Activated CD4-positive, alpha-beta T cell treated with anti-CD3 and anti-CD28 coated beads for 36 hours (primary cell): ENCODE data around the gene YTHDF1. TPM values are rescaled to one million over a fixed set of nuclear protein-coding genes. Genes with fewer than 3 reads are reported as not detected.
"Not testable (repeated sequence)": the region's sequence is repeated elsewhere in the genome, so short reads cannot be mapped to it uniquely, and the experiment has no call there.

Experiments used
- ATAC-seq: fragments of 200-7000 bp; cut with Tn5 transposase; one replicate; pipeline ENCODE4 v1.10.0; 2021; ENCODE audit warnings: mild to moderate bottlenecking, moderate library complexity
- CTCF ChIA-PET: fragments of 350-600 bp; sonication (Branson Sonifier 250); formaldehyde crosslinking; loops from one replicate; lab custom pipeline; 2021; ENCODE audit warnings: antibody characterized with exemption; lab: Charles Lee
- POLR2A ChIA-PET: fragments of 350-600 bp; sonication (Branson Sonifier 250); formaldehyde crosslinking; loops from one replicate; lab custom pipeline; 2021; ENCODE audit warnings: antibody characterized with exemption, inconsistent platforms; lab: Charles Lee
- DNase-seq: peaks from one replicate; pipeline ENCODE4 v3.0.0-alpha.2; 2020
- H3K27ac Mint-ChIP-seq: one replicate; pipeline ENCODE4 v1.8.0; 2021; ENCODE audit warnings: mixed read lengths
- H3K27me3 Mint-ChIP-seq: one replicate; pipeline ENCODE4 v1.8.0; 2021; ENCODE audit warnings: mixed read lengths
- H3K36me3 Mint-ChIP-seq: one replicate; pipeline ENCODE4 v1.8.0; 2021; ENCODE audit warnings: low read depth, mixed read lengths
- H3K4me1 Mint-ChIP-seq: one replicate; pipeline ENCODE4 v1.8.0; 2021; ENCODE audit warnings: mixed read lengths
- H3K4me3 Mint-ChIP-seq: one replicate; pipeline ENCODE4 v1.8.0; 2021; ENCODE audit warnings: mild to moderate bottlenecking, moderate library complexity, mixed read lengths
- H3K9me3 Mint-ChIP-seq: one replicate; pipeline ENCODE4 v1.8.0; 2021; ENCODE audit warnings: low read depth, mixed read lengths
- intact Hi-C, 2 experiments: fragments of 100-400 bp; cut with DNase I in 1 of 2; cut with micrococcal nuclease in 1 of 2; formaldehyde crosslinking; loops; one replicate each; pipeline versions ENCODE4 v1.14.2 to v1.15.1; 2022 to 2024; cut with DNase I, micrococcal nuclease
- total RNA-seq, 2 experiments: library from RNA; stranded (reverse); gene quantifications; one replicate each; pipeline ENCODE4 v1.2.3, GENCODE V29; 2021

Gene YTHDF1
- total RNA-seq, 2 experiments from 2014 or later: 32.2 to 32.6 TPM

DNA sequence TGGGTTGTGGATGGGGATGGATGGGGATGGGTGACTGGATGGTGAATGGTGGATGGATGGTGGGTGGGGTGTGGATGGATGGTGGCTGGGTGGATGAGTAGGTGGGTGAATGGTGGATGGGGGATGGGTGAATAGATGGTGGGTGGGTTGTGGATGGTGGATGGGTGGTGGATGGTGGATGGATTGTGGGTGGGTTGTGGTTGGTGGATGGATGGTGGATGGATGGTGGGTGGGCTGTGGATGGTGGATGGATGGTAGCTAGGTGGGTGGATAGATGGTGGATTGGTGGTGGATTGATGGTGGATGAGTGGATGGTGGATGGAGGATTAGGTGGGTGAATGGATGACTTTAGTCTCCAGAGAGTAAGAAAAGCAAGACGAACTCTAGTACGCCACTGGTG is 57.6 kb downstream of the YTHDF1 start:
- POLR2A ChIA-PET: no interaction called here
- H3K27ac Mint-ChIP-seq: no peak overlapping the region

GRCh38 chr20:63157431-63157830 is 58.5 kb downstream of the YTHDF1 start:
- H3K36me3 Mint-ChIP-seq, H3K9me3 Mint-ChIP-seq, intact Hi-C loops, DNase-seq, H3K4me3 Mint-ChIP-seq, H3K4me1 Mint-ChIP-seq, H3K27ac Mint-ChIP-seq, ATAC-seq, POLR2A ChIA-PET: not testable (repeated sequence)
- CTCF ChIA-PET: interaction anchor here (0.8 kb wide), 1 partner anchor 513 kb away, joined by 3 read pairs; no protein-coding TSS in a partner anchor
- H3K27me3 Mint-ChIP-seq: peaks cover 10% of the 10 kb centered on the region

More for the DNA sequence above, 57.6 kb downstream of the YTHDF1 start:
- Mint-ChIP-seq H3K36me3 (no peaks in the 10 kb centered on the region), H3K4me3 (no peak overlapping the region), H3K27me3 (peaks cover 9% of the 10 kb centered on the region), H3K4me1 (no peaks in the 10 kb centered on the region), H3K9me3 (no peaks in the 10 kb centered on the region)
- no peak for DNase-seq
- intact Hi-C loops: no loop called here
- CTCF ChIA-PET: no interaction called here
- ATAC-seq: no peak

DNA sequence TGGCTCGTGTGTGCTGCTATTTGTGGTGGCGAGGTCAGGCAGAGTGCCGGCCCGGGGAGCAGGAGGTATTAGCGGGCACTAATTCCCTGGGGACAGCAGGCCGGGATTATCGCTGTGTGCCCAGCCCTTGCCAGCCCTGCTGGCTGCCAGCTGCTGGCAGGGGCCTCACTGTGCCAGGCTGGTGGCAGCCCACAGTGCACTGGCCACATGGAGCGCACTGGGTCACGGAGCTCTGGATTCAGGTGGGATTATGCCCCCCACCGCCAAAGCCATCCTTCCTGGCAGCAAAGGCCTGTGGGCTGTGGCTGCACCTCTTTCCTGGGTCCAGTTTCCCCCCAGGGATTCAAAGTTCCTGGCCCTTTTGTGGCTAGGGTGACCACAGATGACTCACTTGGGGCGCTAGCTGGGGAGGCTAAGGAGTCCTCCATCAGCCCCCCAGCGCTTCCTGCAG is 59.7 kb downstream of the YTHDF1 start:
- no peaks in the 10 kb centered on the region for H3K36me3 Mint-ChIP-seq
- H3K9me3 Mint-ChIP-seq: no peaks in the 10 kb centered on the region
- ATAC-seq (no peak), DNase-seq (no peak)
- no peak overlapping the region for H3K27ac Mint-ChIP-seq
- ChIA-PET CTCF (no interaction called here), POLR2A (no interaction called here)
- H3K4me1 Mint-ChIP-seq: no peaks in the 10 kb centered on the region
- H3K4me3 Mint-ChIP-seq: no peak overlapping the region
- H3K27me3 Mint-ChIP-seq: peaks cover 12% of the 10 kb centered on the region
- intact Hi-C loops: no loop called here

- no peak for DNase-seq
- Mint-ChIP-seq H3K9me3 (no peaks in the 10 kb centered on the region), H3K27ac (no peak overlapping the region), H3K4me3 (no peak overlapping the region), H3K36me3 (no peaks in the 10 kb centered on the region), H3K27me3 (peaks cover 12% of the 10 kb centered on the region), H3K4me1 (no peaks in the 10 kb centered on the region)
- intact Hi-C loops: no loop called here
- ChIA-PET POLR2A (no interaction called here), CTCF (no interaction called here)
- no peak for ATAC-seq
Observed at GRCh38 chr20:63155266-63156165, 60.4 kb downstream of the YTHDF1 start.

GRCh38 chr20:63154395-63154794 is 61.5 kb downstream of the YTHDF1 start:
- intact Hi-C loops: no loop called here
- ATAC-seq: no peak
- POLR2A ChIA-PET: no interaction called here
- Mint-ChIP-seq H3K4me1 (no peaks in the 10 kb centered on the region), H3K27ac (no peak overlapping the region), H3K36me3 (no peaks in the 10 kb centered on the region), H3K4me3 (no peak overlapping the region), H3K27me3 (peaks cover 14% of the 10 kb centered on the region), H3K9me3 (no peaks in the 10 kb centered on the region)
- DNase-seq: no peak
- CTCF ChIA-PET: no interaction called here

DNA sequence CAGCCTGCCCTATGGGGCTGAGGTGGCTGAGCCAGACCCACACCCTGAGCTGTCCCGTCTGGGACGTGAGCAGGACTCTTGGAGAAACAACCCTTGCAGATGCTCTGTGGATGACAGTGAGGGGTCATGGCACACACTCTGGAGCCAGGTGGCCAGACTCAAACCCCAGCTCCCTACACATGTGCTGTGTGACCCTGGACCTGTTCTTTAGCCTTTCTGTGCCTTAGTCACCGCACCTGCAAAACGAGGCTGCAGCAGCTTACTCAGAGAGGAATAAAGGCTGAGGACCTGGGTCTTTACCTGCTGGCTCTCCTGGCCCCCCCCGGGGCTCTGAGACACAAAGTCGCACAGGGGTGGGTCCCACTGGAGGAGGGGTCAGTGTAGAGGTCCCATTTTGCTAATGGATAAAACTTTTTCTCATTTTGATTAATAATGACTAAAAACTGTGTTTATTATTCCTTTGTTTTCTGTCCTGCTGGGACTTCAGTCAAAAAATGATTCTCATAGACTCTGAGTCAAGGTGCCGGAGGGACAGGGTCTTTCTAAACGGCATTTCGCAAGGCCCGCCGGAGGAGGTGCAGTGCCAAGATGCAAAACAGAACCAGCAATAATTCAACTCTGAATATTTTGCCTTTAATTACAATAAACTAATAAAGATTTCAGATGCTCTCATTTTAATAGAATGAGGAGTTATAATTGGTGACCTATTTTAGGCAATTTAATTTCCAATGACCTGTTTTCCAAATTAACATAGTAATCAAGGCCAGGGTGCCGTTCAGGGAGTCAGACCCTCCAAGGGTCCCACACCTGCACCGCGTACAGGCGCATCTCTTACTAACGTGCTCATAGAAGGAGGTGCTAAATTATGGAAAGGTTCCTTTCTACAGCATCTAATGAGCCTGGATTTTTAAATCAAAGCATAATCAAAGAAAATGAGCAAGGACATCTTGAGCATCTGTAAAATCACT is 62.4 kb downstream of the YTHDF1 start:
- intact Hi-C loops: no loop called here
- H3K36me3 Mint-ChIP-seq: no peaks in the 10 kb centered on the region
- no peak overlapping the region for H3K27ac Mint-ChIP-seq
- no peaks in the 10 kb centered on the region for H3K9me3 Mint-ChIP-seq
- POLR2A ChIA-PET: no interaction called here
- ATAC-seq (no peak), DNase-seq (no peak)
- no peaks in the 10 kb centered on the region for H3K4me1 Mint-ChIP-seq
- peaks cover 16% of the 10 kb centered on the region for H3K27me3 Mint-ChIP-seq
- no peak overlapping the region for H3K4me3 Mint-ChIP-seq
- CTCF ChIA-PET: no interaction called here

GRCh38 chr20:63152322-63153253 is 63.3 kb downstream of the YTHDF1 start:
- ChIA-PET CTCF (no interaction called here), POLR2A (no interaction called here)
- DNase-seq (no peak), ATAC-seq (no peak)
- Mint-ChIP-seq H3K4me3 (no peak overlapping the region), H3K9me3 (peaks cover 8% of the 10 kb centered on the region), H3K4me1 (no peaks in the 10 kb centered on the region), H3K36me3 (peaks cover 3% of the 10 kb centered on the region), H3K27ac (no peak overlapping the region), H3K27me3 (peaks cover 25% of the 10 kb centered on the region)
- intact Hi-C loops: no loop called here

DNA sequence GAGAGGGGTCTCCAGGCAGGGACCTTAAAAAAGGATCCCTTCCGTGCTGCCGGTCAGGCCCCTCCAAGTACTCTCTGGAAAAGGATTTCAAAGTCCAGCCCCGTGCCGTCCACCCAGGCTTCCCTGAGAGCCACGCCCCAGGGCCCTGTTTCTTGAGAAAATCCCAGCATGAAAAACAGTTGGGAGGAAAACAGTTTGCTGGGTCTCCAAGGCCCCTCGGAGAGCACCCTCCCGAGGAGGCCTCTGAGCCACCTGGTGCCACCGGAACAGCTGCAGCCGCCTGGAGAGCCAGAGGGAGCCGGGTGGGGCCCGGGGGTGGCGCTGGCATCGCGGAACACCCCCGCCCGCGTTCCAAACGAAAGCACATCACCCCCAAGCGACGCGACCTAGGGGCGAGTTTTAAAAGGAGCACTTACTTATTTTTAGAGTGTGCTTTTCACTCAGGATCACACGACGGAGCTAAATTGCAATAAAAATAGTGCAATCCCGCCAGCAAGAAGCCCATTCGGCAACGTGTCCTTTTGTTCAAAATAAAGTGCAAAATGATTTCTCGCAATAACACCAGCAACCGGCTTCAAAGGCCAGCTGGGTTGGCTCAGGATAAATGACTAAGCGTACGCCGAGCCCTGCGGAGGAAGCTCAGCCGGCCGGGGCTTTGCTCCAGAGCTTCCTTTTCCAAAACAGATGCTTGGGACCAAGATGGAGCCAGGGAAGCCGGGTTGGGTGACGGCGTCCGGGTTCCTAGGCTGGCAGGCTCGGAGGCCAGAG is 64.2 kb downstream of the YTHDF1 start:
- no peak for ATAC-seq
- peaks cover 13% of the 10 kb centered on the region for H3K9me3 Mint-ChIP-seq
- intact Hi-C loops: no loop called here
- peaks cover 29% of the 10 kb centered on the region for H3K27me3 Mint-ChIP-seq
- ChIA-PET CTCF (no interaction called here), POLR2A (interaction anchor here (0.6 kb wide), 1 partner anchor 152 kb away, joined by 3 read pairs; no protein-coding TSS in a partner anchor)
- H3K4me1 Mint-ChIP-seq: no peaks in the 10 kb centered on the region
- H3K4me3 Mint-ChIP-seq: no peak overlapping the region
- peaks cover 3% of the 10 kb centered on the region for H3K36me3 Mint-ChIP-seq
- no peak overlapping the region for H3K27ac Mint-ChIP-seq
- no peak for DNase-seq

DNA sequence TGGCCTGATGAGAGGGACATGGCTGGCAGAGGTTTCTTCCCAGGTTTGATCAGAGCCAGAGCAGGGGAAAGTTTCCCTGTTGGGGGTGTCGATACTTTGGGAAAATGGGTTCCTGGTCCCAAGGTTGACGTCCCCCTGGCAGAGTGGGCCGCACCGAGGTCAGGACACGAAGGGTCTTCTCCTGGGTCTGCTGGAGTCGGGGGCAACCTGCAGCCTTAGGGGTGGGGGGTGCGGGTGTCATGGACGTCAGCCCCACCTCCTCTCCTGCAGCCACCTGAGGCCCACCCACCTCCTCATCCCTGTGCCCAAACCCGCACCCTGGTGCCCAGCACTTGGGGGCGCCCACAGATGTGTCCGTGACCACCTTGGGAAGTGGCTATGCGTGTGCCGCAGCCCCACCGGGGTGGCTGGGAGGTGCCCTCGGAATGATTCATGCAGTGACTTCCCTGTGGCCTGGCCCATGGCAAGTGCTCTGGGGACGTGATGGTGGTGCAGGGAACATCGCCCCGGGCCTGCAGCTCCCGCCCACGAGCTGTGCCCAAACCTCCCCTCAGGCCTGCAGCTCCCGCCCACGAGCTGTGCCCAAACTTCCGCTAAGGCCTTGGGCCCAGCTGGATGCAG is 64.9 kb downstream of the YTHDF1 start:
- ChIA-PET POLR2A (interaction anchor here (0.6 kb wide), 1 partner anchor 152 kb away, joined by 3 read pairs; no protein-coding TSS in a partner anchor), CTCF (no interaction called here)
- DNase-seq (no peak), ATAC-seq (no peak)
- no peak overlapping the region for H3K4me3 Mint-ChIP-seq
- no peak overlapping the region for H3K27ac Mint-ChIP-seq
- H3K9me3 Mint-ChIP-seq: peaks cover 13% of the 10 kb centered on the region
- intact Hi-C loops: no loop called here
- H3K36me3 Mint-ChIP-seq: peaks cover 3% of the 10 kb centered on the region
- H3K27me3 Mint-ChIP-seq: peaks cover 32% of the 10 kb centered on the region
- H3K4me1 Mint-ChIP-seq: no peaks in the 10 kb centered on the region

DNA sequence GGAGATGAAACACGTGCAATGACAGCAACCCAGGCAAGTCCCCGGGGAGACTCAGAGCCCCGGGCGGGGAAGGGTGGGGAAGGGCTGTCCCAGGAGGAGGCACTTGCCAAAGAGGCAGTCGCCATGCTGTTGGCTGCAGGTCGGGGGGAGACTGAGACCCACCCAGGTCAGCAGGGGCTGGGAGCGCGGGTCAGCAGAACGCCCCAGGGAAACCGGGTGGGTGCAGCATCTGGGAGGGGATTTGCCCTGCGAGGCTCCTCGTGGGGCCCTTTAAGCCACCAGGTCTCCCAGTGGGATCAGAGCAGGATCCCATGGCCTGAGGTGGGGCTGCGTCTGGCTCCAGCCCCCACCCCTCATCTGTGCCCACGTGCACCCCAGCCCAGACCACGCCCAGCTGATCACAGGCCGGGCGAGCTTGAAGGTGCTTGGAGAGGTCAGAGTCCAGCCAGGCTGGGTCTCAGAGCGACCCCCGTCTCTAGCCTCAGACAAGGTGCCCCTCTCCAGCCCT is 65.5 kb downstream of the YTHDF1 start:
- Mint-ChIP-seq H3K4me1 (no peaks in the 10 kb centered on the region), H3K4me3 (no peak overlapping the region), H3K27ac (no peak overlapping the region), H3K9me3 (peaks cover 13% of the 10 kb centered on the region), H3K36me3 (peaks cover 3% of the 10 kb centered on the region), H3K27me3 (peaks cover 29% of the 10 kb centered on the region)
- no peak for ATAC-seq
- DNase-seq: no peak
- CTCF ChIA-PET: interaction anchor here (0.6 kb wide), 1 partner anchor 24 kb away, joined by 3 read pairs; no protein-coding TSS in a partner anchor
- POLR2A ChIA-PET: no interaction called here
- intact Hi-C loops: no loop called here
